IMR-90 (cell line): ENCODE results near the gene BACE1. TPM values are rescaled to one million over a fixed set of nuclear protein-coding genes. Genes with fewer than 3 reads are reported as not detected.

ENCODE experiments used
- ATAC-seq: fragments of 200-7000 bp; cut with Tn5 transposase; 2 replicates; pipeline ENCODE4 v1.9.1; 2020; ENCODE audit warnings: low read depth, mild to moderate bottlenecking, moderate library complexity
- BruUV-seq: library from RNA; stranded (reverse); fragments of 400-500 nt; replicated peaks from 2 replicates; lab custom pipeline; 2021; lab: Mats Ljungman, UMichigan
- CTCF ChIA-PET: fragments of 300-600 bp; formaldehyde crosslinking; extraction: SDS; loops from one replicate; lab custom pipeline; 2021; ENCODE audit warnings: antibody characterized with exemption; lab: Yijun Ruan, JAX
- POLR2A ChIA-PET: fragments of 300-600 bp; sonication (Branson Sonifier 250); formaldehyde crosslinking; loops from one replicate; lab custom pipeline; 2022; ENCODE audit warnings: antibody characterized with exemption; ENCODE audit not compliant: unreplicated experiment; lab: Charles Lee
- DNase-seq: peaks from one replicate; pipeline ENCODE4 v3.0.0; 2013
- H2AFZ ChIP-seq: replicated peaks from 2 replicates; pipeline ENCODE3; 2013; ENCODE audit warnings: low read length, mild to moderate bottlenecking; ENCODE audit not compliant: poor library complexity
- H2AK5ac ChIP-seq: 2 replicates; pipeline ENCODE4 v1.6.1; 2013; ENCODE audit warnings: low read depth, low read length, inconsistent platforms
- H2AK9ac ChIP-seq: replicated peaks from 2 replicates; pipeline ENCODE3; 2013; ENCODE audit warnings: mild to moderate bottlenecking, low read depth, low read length, moderate library complexity; ENCODE audit not compliant: poor library complexity
- H2BK120ac ChIP-seq: 2 replicates; pipeline ENCODE4 v1.6.1; 2013; ENCODE audit warnings: low read depth, low read length, inconsistent platforms
- H2BK15ac ChIP-seq: 3 replicates; pipeline ENCODE4 v1.6.1; 2013; ENCODE audit warnings: low read depth, low read length, inconsistent platforms
- H2BK20ac ChIP-seq: 2 replicates; pipeline ENCODE4 v1.6.1; 2013; ENCODE audit warnings: low read depth, mild to moderate bottlenecking, inconsistent platforms, low read length, moderate library complexity
- H2BK5ac ChIP-seq: 2 replicates; pipeline ENCODE4 v1.6.1; 2013; ENCODE audit warnings: mild to moderate bottlenecking, low read depth, low read length, inconsistent platforms; ENCODE audit not compliant: poor library complexity, severe bottlenecking
- H3K14ac ChIP-seq: replicated peaks from 2 replicates; pipeline ENCODE4 v1.6.1; 2013; ENCODE audit warnings: low read depth, low read length, inconsistent platforms
- H3K18ac ChIP-seq: 2 replicates; pipeline ENCODE4 v1.6.1; 2013; ENCODE audit warnings: low read depth, low read length, control low read depth
- H3K23ac ChIP-seq: 2 replicates; pipeline ENCODE4 v1.6.1; 2013; ENCODE audit warnings: low read depth, low read length, inconsistent platforms
- H3K27ac ChIP-seq: 2 replicates; pipeline ENCODE4 v1.5.1; 2013; ENCODE audit warnings: mild to moderate bottlenecking, control low read depth, low read length; ENCODE audit not compliant: insufficient read depth
- H3K27me3 ChIP-seq: 2 replicates; pipeline ENCODE4 v1.6.1; 2013; ENCODE audit warnings: low read length; ENCODE audit not compliant: control insufficient read depth, insufficient read depth
- H3K36me3 ChIP-seq: 2 replicates; pipeline ENCODE4 v1.6.1; 2013; ENCODE audit warnings: low read length, mixed read lengths; ENCODE audit not compliant: control insufficient read depth, insufficient read depth
- H3K4ac ChIP-seq: 2 replicates; pipeline ENCODE4 v1.6.1; 2013; ENCODE audit warnings: low read depth, low read length, inconsistent platforms
- H3K4me1 ChIP-seq: 2 replicates; pipeline ENCODE4 v1.6.1; 2013; ENCODE audit warnings: low read length, mixed read lengths; ENCODE audit not compliant: control insufficient read depth, insufficient read depth
- H3K4me2 ChIP-seq: 2 replicates; pipeline ENCODE4 v1.6.1; 2013; ENCODE audit warnings: low read depth, mild to moderate bottlenecking, control low read depth, low read length, moderate library complexity
- H3K4me3 ChIP-seq: 2 replicates; pipeline ENCODE4 v1.5.1; 2013; ENCODE audit warnings: low read depth, mild to moderate bottlenecking, control low read depth, low read length, moderate library complexity; ENCODE audit not compliant: insufficient read depth
- H3K56ac ChIP-seq: 2 replicates; pipeline ENCODE4 v1.6.1; 2013; ENCODE audit warnings: low read length, inconsistent platforms; ENCODE audit not compliant: insufficient read depth; ENCODE audit errors: extremely low read depth
- H3K79me1 ChIP-seq, 2 experiments: 2 replicates each; pipeline ENCODE4 v1.6.1; 2013; ENCODE audit warnings: low read length in 2 of 2, inconsistent platforms in 1 of 2, low read depth in 1 of 2
- H3K9ac ChIP-seq: 2 replicates; pipeline ENCODE4 v1.6.1; 2013; ENCODE audit warnings: low read depth, low read length, control low read depth
- H3K9me1 ChIP-seq: 2 replicates; pipeline ENCODE4 v1.6.1; 2013; ENCODE audit warnings: low read length, inconsistent platforms; ENCODE audit not compliant: insufficient read depth
- H3K9me3 ChIP-seq: 2 replicates; pipeline ENCODE4 v1.6.1; 2013; ENCODE audit warnings: low read length; ENCODE audit not compliant: control insufficient read depth, insufficient read depth
- H4K20me1 ChIP-seq: 2 replicates; pipeline ENCODE4 v1.6.1; 2013; ENCODE audit warnings: low read length, inconsistent platforms; ENCODE audit not compliant: insufficient read depth
- H4K5ac ChIP-seq: 2 replicates; pipeline ENCODE4 v1.6.1; 2013; ENCODE audit warnings: mild to moderate bottlenecking, low read depth, low read length, control low read depth
- H4K8ac ChIP-seq, 2 experiments: 2 replicates each; pipeline ENCODE4 v1.6.1; 2013; ENCODE audit warnings: low read depth in 2 of 2, low read length in 2 of 2, control low read depth in 1 of 2, inconsistent platforms in 1 of 2
- H4K91ac ChIP-seq: 2 replicates; pipeline ENCODE4 v1.6.1; 2013; ENCODE audit warnings: low read depth, low read length, inconsistent platforms; ENCODE audit not compliant: insufficient read depth
- BHLHE40 ChIP-seq: fragments of 150-350 bp; IDR thresholded peaks from 2 replicates; pipeline ENCODE4 v1.6.1; 2016; ENCODE audit warnings: mild to moderate bottlenecking, low read depth, low read length
- CEBPB ChIP-seq: IDR thresholded peaks from 2 replicates; pipeline ENCODE4 v1.6.1; 2012; ENCODE audit warnings: low read depth, low read length, improper control_type of control experiment
- CHD1 ChIP-seq: IDR thresholded peaks from 2 replicates; pipeline ENCODE4 v1.6.1; 2012; ENCODE audit warnings: low read depth, low read length, improper control_type of control experiment
- CTCF ChIP-seq: conservative IDR thresholded peaks from 2 replicates; pipeline ENCODE4 v1.5.1; 2012; ENCODE audit warnings: mild to moderate bottlenecking, low read depth, low read length, improper control_type of control experiment
- FOS ChIP-seq: fragments of 150-350 bp; IDR thresholded peaks from 2 replicates; pipeline ENCODE4 v1.6.1; 2016; ENCODE audit warnings: low read depth, low read length
- MAFK ChIP-seq: IDR thresholded peaks from 2 replicates; pipeline ENCODE4 v1.6.1; 2012; ENCODE audit warnings: low read depth, low read length, improper control_type of control experiment
- MAZ ChIP-seq: IDR thresholded peaks from 2 replicates; pipeline ENCODE4 v1.6.1; 2012; ENCODE audit warnings: low read depth, mild to moderate bottlenecking, low read length, improper control_type of control experiment, moderate library complexity, borderline replicate concordance
- MXI1 ChIP-seq: IDR thresholded peaks from 2 replicates; pipeline ENCODE4 v1.6.1; 2012; ENCODE audit warnings: low read depth, mild to moderate bottlenecking, low read length, moderate library complexity, borderline replicate concordance
- NFE2L2 ChIP-seq: fragments of 150-350 bp; IDR thresholded peaks from 2 replicates; pipeline ENCODE4 v1.6.1; 2016; ENCODE audit warnings: low read depth, mild to moderate bottlenecking, low read length
- POLR2A ChIP-seq: IDR thresholded peaks from 2 replicates; pipeline ENCODE4 v1.6.1; 2012; ENCODE audit warnings: mild to moderate bottlenecking, low read depth, low read length
- RAD21 ChIP-seq: IDR thresholded peaks from 2 replicates; pipeline ENCODE4 v1.6.1; 2012; ENCODE audit warnings: low read length, improper control_type of control experiment
- RCOR1 ChIP-seq: IDR thresholded peaks from 2 replicates; pipeline ENCODE4 v1.6.1; 2012; ENCODE audit warnings: mild to moderate bottlenecking, low read length, improper control_type of control experiment; ENCODE audit not compliant: insufficient replicate concordance
- RFX5 ChIP-seq: IDR thresholded peaks from 2 replicates; pipeline ENCODE4 v1.8.0; 2012; ENCODE audit warnings: low read depth, mild to moderate bottlenecking, low read length, moderate library complexity
- SMC3 ChIP-seq: fragments of 150-350 bp; IDR thresholded peaks from 2 replicates; pipeline ENCODE4 v1.6.1; 2016; ENCODE audit warnings: low read depth, mild to moderate bottlenecking, antibody characterized with exemption, low read length, moderate library complexity
- USF2 ChIP-seq: fragments of 150-350 bp; IDR thresholded peaks from 2 replicates; pipeline ENCODE4 v1.6.1; 2017; ENCODE audit warnings: mild to moderate bottlenecking, antibody characterized with exemption, low read length, low read depth
- WGBS, 2 experiments: methylation state at CpG; one replicate each; pipeline versions ENCODE4 v1.1.5 to v1.1.7; 2013; ENCODE audit warnings: missing lambda C conversion rate in 2 of 2; ENCODE audit not compliant: insufficient read length in 1 of 2; ENCODE audit errors: extremely low coverage in 2 of 2; 5-methylcytosine and 5-hydroxymethylcytosine counted together
- dilution Hi-C: fragments of 300-500 bp; cut with HindIII; formaldehyde crosslinking; loops from one replicate; pipeline ENCODE4 v1.14.3; 2018; ENCODE audit warnings: low sequenced_read_pairs; ENCODE audit not compliant: unreplicated experiment
- in situ Hi-C: fragments of 300-500 bp; cut with MboI; formaldehyde crosslinking; loops from 3 replicates; pipeline ENCODE4 v1.14.3; 2019; ENCODE audit warnings: low sequenced_read_pairs, inconsistent platforms, mixed read lengths
- intact Hi-C: fragments of 100-400 bp; cut with micrococcal nuclease; formaldehyde crosslinking; loops from 2 replicates; pipeline ENCODE4 v1.10.0; 2022
- polyA plus RNA-seq, 3 experiments: library from polyadenylated mRNA; depleted of rRNA; stranded (reverse); fragments of >200 nt; gene quantifications; 2 replicates each; pipeline ENCODE4 v1.2.3, GENCODE V29; 2012; ENCODE audit warnings: low replicate concordance in 1 of 3
- total RNA-seq: library from RNA; depleted of rRNA; stranded (reverse); fragments of >200 nt; gene quantifications from 2 replicates; pipeline ENCODE4 v1.2.3, GENCODE V29; 2012
- TF ChIP-seq, protein P1 (sequence below): fragments of 150-350 bp; IDR thresholded peaks from 2 replicates; pipeline ENCODE4 v1.6.1; 2016; ENCODE audit warnings: low read depth, mild to moderate bottlenecking, low read length, moderate library complexity, borderline replicate concordance

Gene BACE1
- total and polyA plus RNA-seq, 2 of the 4 experiments (the other 2 are of a cell fraction), result 27.6 to 50.6 TPM

DNA sequence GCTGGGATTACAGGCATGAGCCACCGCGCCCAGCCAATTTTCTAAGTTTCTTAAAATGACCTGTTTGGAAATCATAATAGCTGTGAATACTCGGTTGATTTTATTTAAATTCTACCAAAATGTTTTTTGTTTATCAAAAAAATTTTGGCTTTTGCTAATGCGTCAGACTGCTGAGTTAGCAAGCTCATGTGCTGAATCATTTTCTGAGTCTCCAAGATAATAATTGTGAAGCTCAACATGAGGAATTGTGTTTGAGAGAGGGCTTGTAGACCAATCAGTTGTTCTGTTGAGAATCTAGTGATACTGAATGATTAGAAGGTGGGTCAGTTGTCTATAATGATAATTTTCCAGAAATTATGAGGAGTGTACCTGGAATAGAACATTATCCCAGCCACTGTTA, 67.7 kb downstream of the BACE1 start:
- peaks cover 39% of the 10 kb centered on the region for H3K36me3 ChIP-seq
- no peak overlapping the region for H3K4me2 ChIP-seq
- H4K8ac ChIP-seq, result no peak overlapping the region
- no peak overlapping the region for H3K4me3 ChIP-seq
- H3K14ac ChIP-seq, result no peak overlapping the region
- no peaks in the 10 kb centered on the region; a peak in 2 of 4 replicates for H3K79me1 ChIP-seq
- TF ChIP-seq FOS (no peak), BHLHE40 (no peak), CTCF (no peak), MAZ (no peak), MAFK (no peak), CHD1 (no peak), SMC3 (no peak), CEBPB (no peak), RCOR1 (no peak), USF2 (no peak), NFE2L2 (no peak), POLR2A (no peak), MXI1 (no peak), RAD21 (no peak), RFX5 (no peak)
- TF ChIP-seq, protein P1, sequence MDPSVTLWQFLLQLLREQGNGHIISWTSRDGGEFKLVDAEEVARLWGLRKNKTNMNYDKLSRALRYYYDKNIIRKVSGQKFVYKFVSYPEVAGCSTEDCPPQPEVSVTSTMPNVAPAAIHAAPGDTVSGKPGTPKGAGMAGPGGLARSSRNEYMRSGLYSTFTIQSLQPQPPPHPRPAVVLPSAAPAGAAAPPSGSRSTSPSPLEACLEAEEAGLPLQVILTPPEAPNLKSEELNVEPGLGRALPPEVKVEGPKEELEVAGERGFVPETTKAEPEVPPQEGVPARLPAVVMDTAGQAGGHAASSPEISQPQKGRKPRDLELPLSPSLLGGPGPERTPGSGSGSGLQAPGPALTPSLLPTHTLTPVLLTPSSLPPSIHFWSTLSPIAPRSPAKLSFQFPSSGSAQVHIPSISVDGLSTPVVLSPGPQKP, result no peak
- no peak overlapping the region for H2AK9ac ChIP-seq
- H3K4me1 ChIP-seq, result no peaks in the 10 kb centered on the region
- intact Hi-C loops (no loop called here), in situ Hi-C loops (no loop called here), dilution Hi-C loops (no loop called here)
- H3K23ac ChIP-seq, result no peak overlapping the region
- H3K9ac ChIP-seq, result no peak overlapping the region
- H2AFZ ChIP-seq, result no peak overlapping the region
- no peaks in the 10 kb centered on the region for H3K9me3 ChIP-seq
- no peak for ATAC-seq
- no CpG with 5 or more reads among the region's 4 CpGs for WGBS, 2 experiments
- H2AK5ac ChIP-seq, result no peak overlapping the region
- no peaks in the 10 kb centered on the region for H3K27me3 ChIP-seq
- DNase-seq, result no peak
- no peak overlapping the region for H3K4ac ChIP-seq
- no peaks in the 10 kb centered on the region for H3K9me1 ChIP-seq
- H2BK20ac ChIP-seq, result no peak overlapping the region
- no TSS peak for BruUV-seq
- no peak overlapping the region for H2BK15ac ChIP-seq
- ChIA-PET CTCF (interaction anchor here (0.9 kb wide), 1 partner anchor 9 kb away, joined by 3 read pairs; no protein-coding TSS in a partner anchor), POLR2A (no interaction called here)
- H3K56ac ChIP-seq, result no peak overlapping the region
- H3K27ac ChIP-seq, result no peak overlapping the region
- H2BK5ac ChIP-seq, result no peak overlapping the region
- no peak overlapping the region for H3K18ac ChIP-seq
- no peak overlapping the region for H4K5ac ChIP-seq
- H4K91ac ChIP-seq, result no peak overlapping the region
- no peaks in the 10 kb centered on the region for H4K20me1 ChIP-seq
- H2BK120ac ChIP-seq, result no peak overlapping the region
